ENCODE data around the gene PLXNB1.
A peak's percentile ranks its signal among the peaks of the same experiment; 100 is the strongest.
"Not testable (repeated sequence)": the region's sequence is repeated elsewhere in the genome, so short reads cannot be mapped to it uniquely, and the experiment has no call there.

PLXNB1 gene
- 3.4 to 26.6 (median 9.8) reads per million in 9 experiments for total RNA-seq

DNA sequence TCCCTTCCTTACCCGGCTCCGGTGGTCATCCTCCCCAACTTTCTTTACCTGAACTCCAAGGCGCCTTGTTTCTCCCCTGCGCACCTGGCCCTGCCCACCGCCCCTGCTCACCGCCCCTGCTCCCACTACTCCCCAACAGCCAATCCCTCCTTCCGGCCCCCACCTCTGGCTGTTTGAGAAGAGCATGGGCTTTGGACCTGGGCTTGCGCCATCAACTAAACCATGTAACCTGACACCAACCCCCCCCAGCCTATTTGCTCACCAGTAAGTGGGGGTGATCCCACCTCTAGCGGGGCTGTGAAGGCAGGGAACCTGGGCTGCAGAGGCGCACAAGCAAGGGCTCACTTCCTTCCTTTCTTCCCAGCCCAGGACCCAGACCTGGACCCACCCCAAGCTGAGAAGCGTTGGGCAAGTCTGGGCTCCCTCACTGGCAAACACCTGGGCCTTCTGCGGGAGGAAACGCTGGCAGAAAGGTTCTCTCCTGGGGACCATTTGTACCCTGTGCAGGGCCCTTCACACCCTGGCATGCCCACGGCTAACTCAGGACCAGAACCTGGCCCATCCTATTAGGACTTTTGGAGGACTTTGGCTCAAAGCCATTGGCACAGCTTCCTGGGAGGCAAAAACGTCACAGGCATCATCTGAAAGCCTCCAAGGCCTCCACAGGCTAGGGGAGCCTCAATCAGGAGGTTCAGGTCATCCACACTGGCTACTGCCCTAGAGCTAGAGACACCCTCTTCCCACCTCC is at the start of gene PLXNB1:
Gene PLXNB1 (minus strand): TSS at position 127 of the 748 bp plus-strand sequence. CDS start 5,475 bp downstream, outside the sequence.
- Mint-ChIP-seq H3K36me3 (ENCODE audit: insufficient read depth) (peaks cover 12% of the 10 kb centered on the region), H3K9me3 (no peaks in the 10 kb centered on the region), H3K27ac (peak within 1 kb of the TSS; percentile 69 to 85), H3K27me3 (peaks cover 0 to 13% of the 10 kb centered on the region in 2 donors), H3K4me1 (ENCODE audit: low read depth in 2 of 2) (peaks cover 4 to 22% of the 10 kb centered on the region in 2 donors), H3K4me3 (peak within 1 kb of the TSS; percentile 85 to 87)
- DNase-seq: no peak
- ATAC-seq (replicated peaks): peak; percentile 3

DNA sequence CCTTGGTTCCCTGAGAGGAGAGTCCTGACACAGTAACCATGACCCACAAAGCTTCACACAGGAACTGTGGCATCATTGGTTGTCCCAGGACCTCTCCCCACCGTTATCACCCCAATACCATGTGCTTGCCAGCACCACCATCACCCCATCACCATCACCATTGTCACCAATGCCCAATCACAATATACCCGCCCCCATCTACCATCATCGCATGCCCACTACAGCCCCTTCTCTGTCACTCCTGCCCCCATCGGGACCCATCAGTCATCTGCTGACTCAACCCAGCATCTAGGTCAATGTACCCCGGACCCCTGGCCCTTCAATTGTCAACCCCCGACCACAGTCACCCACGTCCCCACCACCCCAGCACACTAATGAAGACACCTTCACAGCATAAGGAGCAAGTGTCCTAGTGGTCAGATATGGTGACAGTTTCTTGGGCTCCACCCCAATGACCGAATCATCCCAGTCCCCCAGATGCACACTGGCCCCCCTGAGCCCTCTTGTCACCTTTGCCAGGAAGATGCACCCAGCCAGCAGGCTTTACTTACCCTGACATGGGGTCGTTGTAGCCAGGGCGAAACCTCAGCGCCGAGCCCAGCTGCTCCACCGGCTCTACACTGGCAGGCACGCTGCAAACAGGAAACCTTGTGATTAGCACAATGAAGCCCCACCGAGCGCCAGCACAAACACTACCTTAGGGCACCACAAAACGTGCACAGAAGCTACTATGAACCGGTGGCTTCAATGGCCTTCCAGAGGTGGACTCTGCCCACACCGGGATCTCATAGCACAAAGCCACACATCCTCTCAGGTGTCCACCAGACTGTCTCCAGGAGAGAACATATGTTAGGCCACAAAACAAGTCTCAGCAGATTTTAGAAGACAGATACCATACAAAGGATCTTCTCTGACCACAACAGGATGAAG is 49.0 kb upstream of the PLXNB1 start:
- peak; percentile 58 to 69 (median 58) for DNase-seq
- peak overlapping the region; percentile 90 to 98 for H3K27ac Mint-ChIP-seq
- no peaks in the 10 kb centered on the region for H3K9me3 Mint-ChIP-seq
- peak; percentile 77 for ATAC-seq (replicated peaks)
- H3K27me3 Mint-ChIP-seq: no peaks in the 10 kb centered on the region
- H3K36me3 Mint-ChIP-seq (ENCODE audit: insufficient read depth): peaks cover 31% of the 10 kb centered on the region
- peak overlapping the region; percentile 85 to 87 for H3K4me3 Mint-ChIP-seq
- peaks cover 30 to 36% of the 10 kb centered on the region in 2 donors for H3K4me1 Mint-ChIP-seq (ENCODE audit: low read depth in 2 of 2)

GRCh38 chr3:48477959-48478520 is 48.2 kb upstream of the PLXNB1 start:
- peaks cover 34% of the 10 kb centered on the region for H3K36me3 Mint-ChIP-seq (ENCODE audit: insufficient read depth)
- no peaks in the 10 kb centered on the region for H3K27me3 Mint-ChIP-seq
- H3K4me3 Mint-ChIP-seq: peak overlapping the region; percentile 85 to 87
- H3K9me3 Mint-ChIP-seq: no peaks in the 10 kb centered on the region
- H3K4me1 Mint-ChIP-seq (ENCODE audit: low read depth in 2 of 2): peaks cover 36 to 44% of the 10 kb centered on the region in 2 donors
- no peak for ATAC-seq (replicated peaks)
- DNase-seq: no peak
- H3K27ac Mint-ChIP-seq: peak overlapping the region; percentile 90 to 98

DNA sequence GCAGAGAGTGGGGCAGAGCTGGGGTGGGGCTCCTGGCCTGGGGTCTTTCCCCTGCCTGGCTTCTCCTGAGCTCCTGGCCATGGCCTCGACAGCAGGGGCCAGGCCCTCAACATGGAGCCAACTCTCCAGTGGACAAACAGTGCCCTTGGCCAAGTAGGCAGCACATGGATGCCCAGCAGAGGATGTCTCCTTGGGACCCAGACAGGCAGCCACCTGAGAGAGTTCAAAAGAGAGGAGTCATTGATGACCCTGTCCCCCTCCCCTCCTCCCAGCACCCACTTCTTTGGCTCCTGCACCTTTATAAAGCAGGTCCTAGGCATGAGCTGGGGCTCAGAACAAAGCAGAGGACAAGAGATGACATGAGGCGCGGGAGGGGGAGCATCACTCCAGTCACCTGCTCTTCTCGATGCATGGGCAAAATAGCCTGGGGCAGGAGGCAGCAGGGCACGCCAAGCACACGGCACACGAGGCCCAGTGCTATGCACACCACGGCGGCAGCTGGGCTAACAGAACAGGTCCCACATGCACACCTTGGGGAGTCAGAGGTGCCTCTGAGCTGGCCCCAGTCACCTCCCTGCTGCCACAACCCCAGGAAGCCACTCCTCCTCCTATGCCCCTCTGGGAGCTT is 46.7 kb upstream of the PLXNB1 start:
- H3K4me3 Mint-ChIP-seq: peak overlapping the region; percentile 85 to 87
- DNase-seq (no peak), ATAC-seq (replicated peaks) (no peak)
- H3K36me3 Mint-ChIP-seq (ENCODE audit: insufficient read depth): peaks cover 44% of the 10 kb centered on the region
- no peaks in the 10 kb centered on the region for H3K27me3 Mint-ChIP-seq
- peaks cover 40 to 48% of the 10 kb centered on the region in 2 donors for H3K4me1 Mint-ChIP-seq (ENCODE audit: low read depth in 2 of 2)
- peak overlapping the region; percentile 25 to 90 for H3K27ac Mint-ChIP-seq
- H3K9me3 Mint-ChIP-seq: no peaks in the 10 kb centered on the region

DNA sequence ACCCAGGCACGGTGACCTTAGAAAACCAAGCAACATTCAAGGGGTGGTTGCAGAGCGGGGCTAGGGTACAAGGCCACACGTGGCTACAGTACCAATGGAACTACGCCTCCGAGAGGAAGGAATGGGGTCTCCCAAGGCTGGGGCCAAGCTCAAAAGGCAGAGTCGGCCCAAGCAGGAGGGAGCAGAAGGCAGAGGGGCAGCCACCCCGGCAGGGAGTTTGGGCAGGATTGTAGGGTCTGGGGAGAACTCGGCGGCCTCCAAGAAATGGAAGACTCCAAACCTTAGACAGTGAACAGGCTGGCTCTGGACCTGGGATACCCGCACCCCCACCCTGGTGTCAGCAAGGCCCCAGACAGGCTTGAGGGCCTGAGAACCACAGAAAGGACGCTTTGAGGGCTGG is 45.3 kb upstream of the PLXNB1 start:
- ATAC-seq (replicated peaks) (no peak), DNase-seq (no peak)
- no peaks in the 10 kb centered on the region for H3K27me3 Mint-ChIP-seq
- H3K27ac Mint-ChIP-seq: peak overlapping the region in 1 of 2 donors; percentile 88
- peaks cover 45% of the 10 kb centered on the region for H3K36me3 Mint-ChIP-seq (ENCODE audit: insufficient read depth)
- peak overlapping the region; percentile 4 to 10 for H3K4me3 Mint-ChIP-seq
- H3K4me1 Mint-ChIP-seq (ENCODE audit: low read depth in 2 of 2): peaks cover 43 to 46% of the 10 kb centered on the region in 2 donors
- H3K9me3 Mint-ChIP-seq: no peaks in the 10 kb centered on the region

- ATAC-seq (replicated peaks) (no peak), DNase-seq (no peak)
- H3K4me3 Mint-ChIP-seq: peak overlapping the region; percentile 4 to 10
- peaks cover 44% of the 10 kb centered on the region for H3K36me3 Mint-ChIP-seq (ENCODE audit: insufficient read depth)
- peaks cover 45 to 49% of the 10 kb centered on the region in 2 donors for H3K4me1 Mint-ChIP-seq (ENCODE audit: low read depth in 2 of 2)
- H3K27me3 Mint-ChIP-seq: no peaks in the 10 kb centered on the region
- peak overlapping the region in 1 of 2 donors; percentile 88 for H3K27ac Mint-ChIP-seq
- H3K9me3 Mint-ChIP-seq: no peaks in the 10 kb centered on the region
Measured at GRCh38 chr3:48474619-48475018, 44.7 kb upstream of the PLXNB1 start.

- H3K27me3 Mint-ChIP-seq; ATAC-seq (replicated peaks); H3K9me3 Mint-ChIP-seq; H3K4me3 Mint-ChIP-seq; DNase-seq: not testable (repeated sequence)
- Mint-ChIP-seq H3K4me1 (ENCODE audit: low read depth in 2 of 2) (peaks cover 46 to 49% of the 10 kb centered on the region in 2 donors), H3K27ac (peak overlapping the region; percentile 98 to 100), H3K36me3 (ENCODE audit: insufficient read depth) (peaks cover 43% of the 10 kb centered on the region)
Measured at GRCh38 chr3:48474031-48474430, 44.1 kb upstream of the PLXNB1 start.

- Mint-ChIP-seq H3K27ac (peak overlapping the region; percentile 98 to 100), H3K4me1 (ENCODE audit: low read depth in 2 of 2) (peaks cover 46 to 47% of the 10 kb centered on the region in 2 donors), H3K9me3 (no peaks in the 10 kb centered on the region), H3K27me3 (no peaks in the 10 kb centered on the region), H3K4me3 (peak overlapping the region; percentile 86 to 94), H3K36me3 (ENCODE audit: insufficient read depth) (peaks cover 44% of the 10 kb centered on the region)
- ATAC-seq (replicated peaks) (no peak), DNase-seq (no peak)
Measured at GRCh38 chr3:48473617-48473952, 43.7 kb upstream of the PLXNB1 start.

GRCh38 chr3:48472923-48473616 is 43.2 kb upstream of the PLXNB1 start:
- Mint-ChIP-seq H3K27me3 (no peaks in the 10 kb centered on the region), H3K9me3 (no peaks in the 10 kb centered on the region), H3K36me3 (ENCODE audit: insufficient read depth) (peaks cover 45% of the 10 kb centered on the region), H3K4me1 (ENCODE audit: low read depth in 2 of 2) (peaks cover 44 to 46% of the 10 kb centered on the region in 2 donors), H3K4me3 (peak overlapping the region; percentile 86 to 94), H3K27ac (peak overlapping the region; percentile 98 to 100)
- ATAC-seq (replicated peaks) (peak; percentile 89), DNase-seq (peak; percentile 91 to 93 (median 91))

GRCh38 chr3:48472673-48472922 is 42.7 kb upstream of the PLXNB1 start:
- no peak for DNase-seq
- Mint-ChIP-seq H3K4me1 (ENCODE audit: low read depth in 2 of 2) (peaks cover 44 to 46% of the 10 kb centered on the region in 2 donors), H3K9me3 (no peaks in the 10 kb centered on the region)

GRCh38 chr3:48470286-48470685 is 40.4 kb upstream of the PLXNB1 start:
- Mint-ChIP-seq H3K4me1 (ENCODE audit: low read depth in 2 of 2) (peaks cover 59 to 63% of the 10 kb centered on the region in 2 donors), H3K36me3 (ENCODE audit: insufficient read depth) (peaks cover 55% of the 10 kb centered on the region), H3K9me3 (no peaks in the 10 kb centered on the region), H3K27ac (peak overlapping the region; percentile 93 to 98), H3K4me3 (peak overlapping the region; percentile 77 to 86), H3K27me3 (no peaks in the 10 kb centered on the region)
- no peak for ATAC-seq (replicated peaks)
- DNase-seq: no peak

More at GRCh38 chr3:48472673-48472922, 42.7 kb upstream of the PLXNB1 start:
- H3K27ac Mint-ChIP-seq: peak overlapping the region; percentile 98 to 100
- peak overlapping the region; percentile 86 to 94 for H3K4me3 Mint-ChIP-seq
- H3K27me3 Mint-ChIP-seq: no peaks in the 10 kb centered on the region
- H3K36me3 Mint-ChIP-seq (ENCODE audit: insufficient read depth): peaks cover 44% of the 10 kb centered on the region
- ATAC-seq (replicated peaks): no peak

- peaks cover 51 to 57% of the 10 kb centered on the region in 2 donors for H3K4me1 Mint-ChIP-seq (ENCODE audit: low read depth in 2 of 2)
- ATAC-seq (replicated peaks): no peak
- H3K36me3 Mint-ChIP-seq (ENCODE audit: insufficient read depth): peaks cover 55% of the 10 kb centered on the region
- DNase-seq: no peak
- H3K9me3 Mint-ChIP-seq: no peaks in the 10 kb centered on the region
- H3K4me3 Mint-ChIP-seq: peak overlapping the region; percentile 77 to 86
- no peaks in the 10 kb centered on the region for H3K27me3 Mint-ChIP-seq
- peak overlapping the region; percentile 98 to 99 for H3K27ac Mint-ChIP-seq
Measured at GRCh38 chr3:48469046-48469915, 39.4 kb upstream of the PLXNB1 start.

Data from effector memory CD8-positive, alpha-beta T cell (primary cell).